Colon (tissue), 2 donors: ENCODE results near the gene MRS2.
"Not testable (repeated sequence)": the region's sequence is repeated elsewhere in the genome, so short reads cannot be mapped to it uniquely, and the experiment has no call there.

Experiments used
- FAIRE-seq: peaks from 2 replicates; lab custom pipeline; 2012; peaks lifted over from hg19 to GRCh38; lab: Jason Lieb, UNC
- donor health status: control.
- donor health status: control.

The MRS2 gene

GRCh38 chr6:24402697-24403500 lies at the start of gene MRS2:
TSS of gene MRS2 (plus strand) at chr6:24402936. CDS start at chr6:24403047, 111 bp downstream.
- no peak for FAIRE-seq

- no peak for FAIRE-seq
Measured at GRCh38 chr6:24353861-24354260, 48.9 kb upstream of the MRS2 start.

- FAIRE-seq = no peak
Measured at GRCh38 chr6:24355393-24355792, 47.3 kb upstream of the MRS2 start.

- FAIRE-seq = no peak
Measured at GRCh38 chr6:24356310-24356973, 46.3 kb upstream of the MRS2 start.

GRCh38 chr6:24357336-24358218 lies 45.2 kb upstream of the MRS2 start, which contains the start of gene DCDC2:
TSS of gene DCDC2 (minus strand) at chr6:24358059. CDS start at chr6:24357750, 309 bp downstream.
- FAIRE-seq = no peak

- no peak for FAIRE-seq
Measured at GRCh38 chr6:24358219-24358821, 44.4 kb upstream of the MRS2 start.

DNA sequence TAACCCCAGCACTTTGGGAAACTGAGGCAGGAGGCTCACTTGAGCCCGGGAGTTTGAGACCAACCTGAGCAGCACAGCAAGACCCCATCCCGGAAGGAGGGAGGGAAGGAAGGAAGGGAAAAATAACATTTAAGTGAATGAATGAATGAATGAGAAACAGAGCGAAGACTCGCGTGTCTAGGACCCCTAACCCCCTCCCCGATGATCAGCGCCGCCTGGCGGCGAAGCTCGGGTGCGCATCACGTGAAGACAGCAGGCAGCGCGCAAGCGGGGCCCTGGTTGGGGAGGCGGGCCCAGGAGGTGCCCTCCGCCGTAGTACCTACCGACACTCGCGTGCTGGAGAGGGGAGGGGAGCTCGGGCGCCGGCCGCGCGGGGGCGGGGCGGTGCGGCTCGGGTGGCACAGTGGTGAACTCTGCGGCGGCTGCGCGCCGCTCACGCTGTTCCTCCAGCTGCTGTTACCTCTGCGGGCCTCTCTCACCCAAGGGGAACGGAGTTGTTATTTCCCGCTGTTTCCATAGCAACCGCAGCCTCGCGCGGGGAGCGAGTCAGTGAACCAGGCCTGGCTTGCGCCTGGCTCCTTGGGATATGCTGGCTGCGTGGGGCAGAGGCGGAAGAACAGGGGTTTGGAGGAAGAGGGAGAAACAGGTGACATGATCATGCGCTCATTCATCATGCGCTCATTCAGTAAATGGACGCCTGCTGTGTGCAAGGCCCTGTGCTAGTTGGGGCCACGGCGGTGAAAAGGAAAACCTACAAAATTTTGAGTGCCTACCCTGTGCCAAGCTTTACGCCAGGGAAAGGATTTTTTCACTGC lies 42.9 kb upstream of the MRS2 start:
- no peak for FAIRE-seq

- FAIRE-seq = not testable (repeated sequence)
Measured at GRCh38 chr6:24362363-24362762, 40.4 kb upstream of the MRS2 start.

GRCh38 chr6:24365103-24365633 lies 37.6 kb upstream of the MRS2 start:
- not testable (repeated sequence) for FAIRE-seq

GRCh38 chr6:24374612-24375011 lies 28.1 kb upstream of the MRS2 start:
- FAIRE-seq = no peak

DNA sequence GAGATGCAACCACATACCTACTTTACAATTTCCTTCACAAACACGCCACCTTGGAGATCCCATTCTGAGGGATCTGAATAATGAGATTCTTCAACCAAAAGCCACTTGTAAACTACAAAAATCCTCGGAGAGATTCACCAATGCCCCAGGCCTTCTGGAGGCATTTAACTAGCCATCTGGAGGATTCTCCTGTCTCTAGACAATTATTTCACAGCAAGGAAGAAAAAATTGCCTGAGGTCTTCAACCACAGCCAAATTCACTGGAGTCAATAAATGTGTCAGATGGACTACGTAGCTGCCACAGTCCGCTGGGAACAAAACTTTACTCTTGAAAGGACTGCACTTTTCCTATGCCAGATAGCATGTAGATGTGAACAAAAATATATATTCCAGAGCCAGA lies 25.9 kb upstream of the MRS2 start:
- no peak for FAIRE-seq

DNA sequence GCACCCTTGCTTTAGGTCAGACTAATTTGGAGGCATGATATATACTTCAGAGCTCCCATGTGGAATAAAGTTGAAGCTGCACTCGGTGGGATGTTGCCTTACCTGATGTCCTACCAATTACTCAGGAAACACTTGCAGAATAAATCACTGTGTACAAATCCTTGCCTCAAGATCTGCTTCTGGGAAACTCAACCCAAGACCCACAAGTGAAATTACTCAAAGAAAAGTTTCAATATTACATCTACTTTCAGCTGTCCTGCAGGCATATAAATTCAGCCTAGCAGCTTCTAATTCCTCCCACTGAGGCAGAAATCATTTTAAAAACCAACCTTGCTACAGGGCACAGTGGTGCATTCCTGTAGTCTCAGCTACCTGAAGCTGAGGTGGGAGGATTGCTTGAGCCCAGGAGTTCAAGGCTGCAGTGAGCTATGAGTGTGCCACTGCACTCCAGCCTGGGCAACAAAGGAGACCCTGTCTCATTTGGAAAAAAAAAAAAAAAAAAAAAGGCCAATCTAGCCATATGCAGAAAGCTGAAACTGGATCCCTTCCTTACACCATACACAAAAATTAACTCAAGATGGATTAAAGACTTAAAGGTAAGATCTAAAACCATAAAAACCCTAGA lies 24.2 kb upstream of the MRS2 start:
- FAIRE-seq = no peak

GRCh38 chr6:24381476-24382219 lies 21.1 kb upstream of the MRS2 start:
- no peak for FAIRE-seq

- no peak for FAIRE-seq
Measured at GRCh38 chr6:24382220-24382540, 20.6 kb upstream of the MRS2 start.

DNA sequence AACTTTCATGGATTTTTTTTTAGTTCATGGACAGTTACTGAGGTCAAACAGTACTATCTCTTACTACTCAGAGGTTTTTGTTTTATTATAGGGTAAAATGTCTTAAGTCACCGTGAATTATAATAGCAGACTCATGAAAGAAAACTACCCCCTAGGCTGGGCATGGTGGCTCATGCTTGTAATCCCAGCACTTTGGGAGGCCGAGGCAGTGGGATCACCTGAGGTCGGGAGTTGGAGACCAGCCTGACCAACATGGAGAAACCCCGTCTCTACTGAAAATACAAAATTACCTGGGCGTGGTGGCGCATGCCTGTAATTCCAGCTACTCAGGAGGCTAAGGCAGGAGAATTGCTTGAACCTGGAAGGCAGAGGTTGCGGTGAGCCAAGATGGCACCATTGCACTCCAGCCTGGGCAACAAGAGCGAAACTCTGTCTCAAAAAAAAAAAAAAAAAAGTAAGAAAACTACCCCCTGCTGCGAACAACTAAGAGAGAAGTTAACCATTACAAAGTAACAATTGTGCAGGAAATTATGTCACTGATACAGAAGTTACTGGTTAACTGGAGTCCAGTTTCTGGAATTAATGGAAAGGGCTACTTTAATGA lies 19.7 kb upstream of the MRS2 start:
- FAIRE-seq = not testable (repeated sequence)

DNA sequence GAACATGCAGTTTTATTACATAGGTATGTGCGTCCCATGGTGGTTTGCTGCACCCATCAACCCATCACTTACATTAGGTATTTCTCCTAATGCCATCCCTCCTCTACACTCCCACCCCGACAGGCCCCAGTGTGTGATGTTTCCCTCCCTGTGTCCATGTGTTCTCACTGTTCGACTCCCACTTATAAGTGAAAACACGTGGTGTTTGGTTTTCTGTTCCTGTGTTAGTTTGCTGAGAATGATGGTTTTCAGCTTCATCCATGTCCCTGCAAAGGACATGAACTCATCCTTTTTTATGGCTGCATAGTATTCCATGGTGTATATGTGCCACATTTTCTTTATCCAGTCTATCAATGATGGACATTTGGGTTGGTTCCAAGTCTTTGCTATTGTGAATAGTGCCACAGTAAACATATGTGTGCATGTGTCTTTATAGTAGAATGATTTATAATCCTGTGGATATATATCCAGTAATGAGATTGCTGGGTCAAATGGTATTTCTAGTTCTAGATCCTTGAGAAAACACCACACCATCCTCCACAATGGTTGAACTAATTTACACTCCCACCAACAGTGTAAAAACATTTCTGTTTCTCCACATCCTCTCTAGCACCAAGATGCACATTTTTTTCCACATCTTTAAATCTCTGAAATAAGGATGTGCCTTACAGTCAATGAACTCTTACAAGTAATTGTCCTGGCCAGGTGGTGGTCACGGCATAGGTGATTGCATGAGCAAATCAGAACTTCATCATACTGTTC lies 18.2 kb upstream of the MRS2 start:
- not testable (repeated sequence) for FAIRE-seq

DNA sequence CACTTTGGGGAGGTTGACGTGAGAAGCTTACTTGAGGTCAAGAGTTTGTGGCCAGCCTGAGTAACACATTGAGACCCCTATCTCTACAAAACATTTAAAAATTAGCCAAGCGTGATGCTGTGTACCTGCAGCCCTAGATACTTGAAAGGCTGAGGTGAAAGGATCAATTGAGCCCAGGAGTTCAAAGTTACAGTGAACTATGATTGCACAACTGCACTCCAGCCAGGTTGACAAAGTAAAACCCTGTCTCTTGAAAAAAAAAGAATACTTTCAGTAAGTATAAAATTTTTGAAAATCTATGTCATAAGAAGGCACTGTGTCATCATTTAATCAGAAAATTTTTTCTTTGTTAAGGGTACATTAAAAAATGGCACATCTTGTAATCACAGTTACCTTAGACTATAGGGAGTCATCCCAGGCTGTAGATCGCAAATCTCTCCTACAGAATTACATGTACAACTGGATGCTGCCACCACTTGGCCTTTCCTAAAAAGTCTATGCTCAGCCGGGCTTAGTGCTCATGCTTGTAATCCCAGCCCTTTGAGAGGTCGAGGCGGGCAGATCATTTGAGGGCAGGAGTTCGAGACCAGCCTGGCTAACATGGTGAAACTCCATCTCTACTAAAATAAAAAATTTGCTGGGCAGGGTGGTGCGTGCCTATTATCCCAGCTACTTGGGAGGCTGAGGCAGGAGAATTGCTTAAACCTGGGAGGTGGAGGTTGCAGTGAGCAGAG lies 17.0 kb upstream of the MRS2 start:
- FAIRE-seq = no peak

GRCh38 chr6:24387818-24388217 lies 14.9 kb upstream of the MRS2 start:
- FAIRE-seq = no peak
